Smooth muscle cell (in vitro differentiated cells): ENCODE measurements around the gene PRPF6. TPM values are rescaled to one million over a fixed set of nuclear protein-coding genes. Genes with fewer than 3 reads are reported as not detected.

Source experiments
- DNase-seq: peaks from one replicate; lab custom pipeline; 2025; ENCODE audit not compliant: unreplicated experiment; lab: John Stamatoyannopoulos, UW
- H2AFZ ChIP-seq: fragments of 200-600 bp; sonication (generic); 2 replicates; pipeline ENCODE4 v1.6.0; 2016; ENCODE audit warnings: antibody characterized with exemption, low read depth, mild to moderate bottlenecking
- H3F3A ChIP-seq: fragments of 200-600 bp; sonication (generic); 2 replicates; pipeline ENCODE4 v1.6.0; 2017; ENCODE audit warnings: antibody characterized with exemption, low read depth
- H3K27ac ChIP-seq: fragments of 200-600 bp; sonication (generic); 2 replicates; pipeline ENCODE4 v1.5.1; 2016; ENCODE audit warnings: low read depth, mild to moderate bottlenecking
- H3K27me3 ChIP-seq: fragments of 200-600 bp; sonication (generic); 2 replicates; pipeline ENCODE4 v1.6.1; 2016; ENCODE audit warnings: low read depth, mild to moderate bottlenecking
- H3K36me3 ChIP-seq: fragments of 200-600 bp; sonication (generic); 2 replicates; pipeline ENCODE4 v1.5.1; 2016; ENCODE audit warnings: low read depth
- H3K4me1 ChIP-seq: fragments of 200-600 bp; sonication (generic); 2 replicates; pipeline ENCODE4 v1.5.1; 2016; ENCODE audit warnings: low read depth
- H3K4me2 ChIP-seq: fragments of 200-600 bp; sonication (generic); 2 replicates; pipeline ENCODE4 v1.6.0; 2016; ENCODE audit warnings: mild to moderate bottlenecking
- H3K4me3 ChIP-seq: fragments of 200-600 bp; sonication (generic); 2 replicates; pipeline ENCODE4 v1.5.1; 2016; ENCODE audit warnings: mild to moderate bottlenecking
- H3K79me2 ChIP-seq: fragments of 200-600 bp; sonication (generic); 2 replicates; pipeline ENCODE4 v1.6.0; 2016; ENCODE audit warnings: low read depth, mild to moderate bottlenecking
- H3K9ac ChIP-seq: fragments of 200-600 bp; sonication (generic); 2 replicates; pipeline ENCODE4 v1.6.0; 2016; ENCODE audit warnings: low read depth
- H3K9me3 ChIP-seq: fragments of 200-600 bp; sonication (generic); replicated peaks from 2 replicates; pipeline ENCODE4 v1.5.1; 2016; ENCODE audit warnings: low read depth
- H4K20me1 ChIP-seq: fragments of 200-600 bp; sonication (generic); 2 replicates; pipeline ENCODE4 v1.6.0; 2016; ENCODE audit warnings: low read depth
- CTCF ChIP-seq: fragments of 200-600 bp; sonication (generic); IDR thresholded peaks from 2 replicates; pipeline ENCODE4 v1.5.1; 2017; ENCODE audit warnings: borderline replicate concordance, mild to moderate bottlenecking, antibody characterized with exemption; ENCODE audit not compliant: insufficient read depth, poor library complexity, severe bottlenecking
- WGBS: methylation state at CpG from one replicate; pipeline ENCODE4 v1.1.7; 2016; ENCODE audit warnings: low lambda C conversion rate; 5-methylcytosine and 5-hydroxymethylcytosine counted together
- polyA plus RNA-seq: library from polyadenylated mRNA; unstranded; fragments of >200 nt; fragmentation: Nextera tagmentation; extraction: Ambion mirVana; gene quantifications from 2 replicates; pipeline ENCODE4 v1.2.1, GENCODE V29; 2016
- total RNA-seq: library from RNA; depleted of rRNA; stranded (reverse); fragments of >200 nt; gene quantifications from 2 replicates; pipeline ENCODE4 v1.2.3, GENCODE V29; 2014

Gene PRPF6
- total and polyA plus RNA-seq, 2 experiments from 2014 or later, result 33.3 to 51.2 TPM

- peak overlapping the region; percentile 76 for H3K4me3 ChIP-seq
- no peak for TF ChIP-seq CTCF
- no peak overlapping the region for H3K27ac ChIP-seq
- H3F3A ChIP-seq, result peaks cover 12% of the 10 kb centered on the region
- peaks cover 7% of the 10 kb centered on the region for H3K4me1 ChIP-seq
- no peaks in the 10 kb centered on the region for H3K79me2 ChIP-seq
- no peak for DNase-seq
- H3K36me3 ChIP-seq, result no peaks in the 10 kb centered on the region
- H3K9me3 ChIP-seq, result no peaks in the 10 kb centered on the region
- H3K27me3 ChIP-seq, result no peaks in the 10 kb centered on the region
- no peak overlapping the region for H2AFZ ChIP-seq
- H4K20me1 ChIP-seq, result no peaks in the 10 kb centered on the region
- H3K9ac ChIP-seq, result no peak overlapping the region
- WGBS, result 93% methylated on average over 14 of the region's 15 CpGs
- H3K4me2 ChIP-seq, result no peak overlapping the region
Measured at GRCh38 chr20:64077876-64078551, 97.1 kb downstream of the PRPF6 start.

- Histone ChIP-seq H3K27ac (no peak overlapping the region), H2AFZ (no peak overlapping the region)
- DNase-seq, result no peak
Measured at GRCh38 chr20:64078934-64079272, 98.0 kb downstream of the PRPF6 start.

GRCh38 chr20:64079273-64080012 lies 98.5 kb downstream of the PRPF6 start, which contains the start of gene RGS19:
RGS19 (minus strand) TSS chr20:64079518; CDS start chr20:64076886, 2,632 bp downstream.
- Histone ChIP-seq H3K4me1 (peaks cover 13% of the 10 kb centered on the region), H3K4me3 (peak within 1 kb of the TSS; percentile 76), H3K9me3 (no peaks in the 10 kb centered on the region), H3K27ac (peak within 1 kb of the TSS; percentile 44), H3K4me2 (peak within 1 kb of the TSS; percentile 89), H2AFZ (no peak within 1 kb of the TSS), H3K79me2 (no peaks in the 10 kb centered on the region), H3K27me3 (peaks cover 9% of the 10 kb centered on the region), H3K9ac (peak within 1 kb of the TSS; percentile 60), H4K20me1 (no peaks in the 10 kb centered on the region), H3K36me3 (no peaks in the 10 kb centered on the region), H3F3A (peaks cover 14% of the 10 kb centered on the region)
- DNase-seq, result peak; percentile 59
- no peak for TF ChIP-seq CTCF
- WGBS, result under 1% methylated on average over 39 of the region's 73 CpGs

More at GRCh38 chr20:64078934-64079272, 98.0 kb downstream of the PRPF6 start:
- 48% methylated on average over 4 of the region's 4 CpGs for WGBS
- no peaks in the 10 kb centered on the region for H3K79me2 ChIP-seq
- H3K4me2 ChIP-seq, result peak overlapping the region; percentile 89
- peak overlapping the region; percentile 76 for H3K4me3 ChIP-seq
- H3K4me1 ChIP-seq, result peaks cover 11% of the 10 kb centered on the region
- no peak for TF ChIP-seq CTCF
- H3K27me3 ChIP-seq, result peaks cover 3% of the 10 kb centered on the region
- H3F3A ChIP-seq, result peaks cover 14% of the 10 kb centered on the region
- H4K20me1 ChIP-seq, result no peaks in the 10 kb centered on the region
- H3K9ac ChIP-seq, result peak overlapping the region; percentile 60
- H3K9me3 ChIP-seq, result no peaks in the 10 kb centered on the region
- H3K36me3 ChIP-seq, result no peaks in the 10 kb centered on the region
